OCI-LY3 (cell line): ENCODE measurements around the gene MTUS2.

Source experiments
- H2AFZ ChIP-seq: fragments of 200-600, 300-600 bp; shearing (Covaris generic); 2 replicates; pipeline ENCODE4 v1.6.0; 2014; ENCODE audit warnings: antibody characterized with exemption, low read depth, low read length
- H3K27ac ChIP-seq: fragments of 200-600, 300-600 bp; sonication (generic); 2 replicates; pipeline ENCODE4 v1.5.1; 2014; ENCODE audit warnings: mild to moderate bottlenecking, low read length, moderate library complexity, mixed read lengths
- H3K27me3 ChIP-seq: fragments of 200-600, 300-600 bp; sonication (generic); 2 replicates; pipeline ENCODE4 v1.6.1; 2014; ENCODE audit warnings: low read depth, low read length, mixed read lengths
- H3K36me3 ChIP-seq: fragments of 200-600, 300-600 bp; sonication (generic); replicated peaks from 2 replicates; pipeline ENCODE3; 2014; ENCODE audit warnings: low read depth, low read length, mixed read lengths
- H3K4me1 ChIP-seq: fragments of 300-600, 200-600 bp; sonication (generic); 2 replicates; pipeline ENCODE4 v1.6.1; 2014; ENCODE audit warnings: low read length, mixed read lengths
- H3K4me2 ChIP-seq: fragments of 200-600, 300-600 bp; sonication (generic); 2 replicates; pipeline ENCODE4 v1.6.1; 2014; ENCODE audit warnings: low read length, mixed read lengths
- H3K4me3 ChIP-seq: fragments of 300-600, 200-600 bp; sonication (generic); 2 replicates; pipeline ENCODE4 v1.5.1; 2014; ENCODE audit warnings: antibody characterized with exemption, mild to moderate bottlenecking, low read length, moderate library complexity
- H3K79me2 ChIP-seq: fragments of 300-600, 200-600 bp; shearing (Covaris generic); 2 replicates; pipeline ENCODE4 v1.6.1; 2014; ENCODE audit warnings: mild to moderate bottlenecking, low read length, mixed read lengths
- H3K9ac ChIP-seq: fragments of 300-600, 200-600 bp; shearing (Covaris generic); 2 replicates; pipeline ENCODE4 v1.6.0; 2014; ENCODE audit warnings: mild to moderate bottlenecking, low read length, moderate library complexity
- H3K9me3 ChIP-seq: fragments of 200-600, 300-600 bp; shearing (Covaris generic); 2 replicates; pipeline ENCODE4 v1.6.1; 2014; ENCODE audit warnings: low read length, mixed read lengths; ENCODE audit not compliant: insufficient read depth
- H4K20me1 ChIP-seq: fragments of 200-600, 300-600 bp; sonication (generic); 2 replicates; pipeline ENCODE4 v1.6.1; 2016; ENCODE audit warnings: low read length, mixed read lengths; ENCODE audit not compliant: insufficient read depth
- EZH2phosphoT487 ChIP-seq: fragments of 200-600 bp; shearing (Covaris generic); IDR thresholded peaks from 2 replicates; pipeline ENCODE4 v1.6.1; 2018; ENCODE audit warnings: antibody characterized with exemption, mixed run types, low read depth
- TF ChIP-seq, protein P1 (sequence below): fragments of 200-600, 300-600 bp; sonication (generic); IDR thresholded peaks from 2 replicates; pipeline ENCODE4 v1.5.1; 2014; ENCODE audit warnings: antibody characterized with exemption, low read length, low read depth

Gene MTUS2

DNA sequence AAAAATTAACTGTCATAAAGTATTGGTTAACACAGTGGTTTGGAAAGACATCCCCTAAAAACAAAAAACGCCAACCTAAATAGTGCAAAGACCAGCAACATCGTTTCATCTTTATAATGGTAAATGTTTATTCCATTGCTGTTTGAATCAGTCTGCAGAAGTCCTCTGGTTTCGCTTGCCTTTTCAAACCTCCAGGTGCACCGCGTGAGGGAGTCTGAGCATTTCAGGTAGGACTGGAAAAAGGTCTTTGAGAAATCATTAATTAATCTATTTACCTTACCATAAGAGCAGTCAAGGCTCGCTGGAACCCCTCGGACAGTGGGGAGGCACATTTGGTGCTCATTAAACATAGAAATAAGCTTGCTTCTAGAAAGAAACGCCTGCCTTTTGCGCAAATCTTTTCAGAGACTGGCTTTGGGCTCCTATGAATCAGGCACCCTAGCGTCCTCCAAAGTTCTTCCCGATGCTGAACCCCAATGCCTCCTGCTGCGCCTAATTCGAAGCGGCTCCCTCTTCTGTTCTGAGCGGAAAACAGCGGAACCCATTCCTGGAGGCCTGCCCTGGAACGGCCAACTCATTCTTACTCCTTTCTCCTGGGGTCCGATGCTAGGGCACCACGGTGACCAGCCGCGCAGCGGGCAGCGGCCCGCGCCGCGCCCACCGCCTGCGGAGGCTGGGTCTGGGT is 951 bp upstream of the MTUS2 start:
- Histone ChIP-seq H3K9ac (no peak overlapping the region), H3K4me2 (no peak overlapping the region), H3K27ac (no peak overlapping the region), H3K27me3 (no peaks in the 10 kb centered on the region), H3K36me3 (peaks cover 2% of the 10 kb centered on the region), H2AFZ (no peak overlapping the region), H3K9me3 (peaks cover 11% of the 10 kb centered on the region), H3K4me3 (no peak overlapping the region), H3K79me2 (no peaks in the 10 kb centered on the region), H3K4me1 (no peaks in the 10 kb centered on the region), H4K20me1 (no peaks in the 10 kb centered on the region)
- TF ChIP-seq, protein P1, sequence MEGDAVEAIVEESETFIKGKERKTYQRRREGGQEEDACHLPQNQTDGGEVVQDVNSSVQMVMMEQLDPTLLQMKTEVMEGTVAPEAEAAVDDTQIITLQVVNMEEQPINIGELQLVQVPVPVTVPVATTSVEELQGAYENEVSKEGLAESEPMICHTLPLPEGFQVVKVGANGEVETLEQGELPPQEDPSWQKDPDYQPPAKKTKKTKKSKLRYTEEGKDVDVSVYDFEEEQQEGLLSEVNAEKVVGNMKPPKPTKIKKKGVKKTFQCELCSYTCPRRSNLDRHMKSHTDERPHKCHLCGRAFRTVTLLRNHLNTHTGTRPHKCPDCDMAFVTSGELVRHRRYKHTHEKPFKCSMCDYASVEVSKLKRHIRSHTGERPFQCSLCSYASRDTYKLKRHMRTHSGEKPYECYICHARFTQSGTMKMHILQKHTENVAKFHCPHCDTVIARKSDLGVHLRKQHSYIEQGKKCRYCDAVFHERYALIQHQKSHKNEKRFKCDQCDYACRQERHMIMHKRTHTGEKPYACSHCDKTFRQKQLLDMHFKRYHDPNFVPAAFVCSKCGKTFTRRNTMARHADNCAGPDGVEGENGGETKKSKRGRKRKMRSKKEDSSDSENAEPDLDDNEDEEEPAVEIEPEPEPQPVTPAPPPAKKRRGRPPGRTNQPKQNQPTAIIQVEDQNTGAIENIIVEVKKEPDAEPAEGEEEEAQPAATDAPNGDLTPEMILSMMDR, result no peak
- TF ChIP-seq EZH2phosphoT487, result no peak

DNA sequence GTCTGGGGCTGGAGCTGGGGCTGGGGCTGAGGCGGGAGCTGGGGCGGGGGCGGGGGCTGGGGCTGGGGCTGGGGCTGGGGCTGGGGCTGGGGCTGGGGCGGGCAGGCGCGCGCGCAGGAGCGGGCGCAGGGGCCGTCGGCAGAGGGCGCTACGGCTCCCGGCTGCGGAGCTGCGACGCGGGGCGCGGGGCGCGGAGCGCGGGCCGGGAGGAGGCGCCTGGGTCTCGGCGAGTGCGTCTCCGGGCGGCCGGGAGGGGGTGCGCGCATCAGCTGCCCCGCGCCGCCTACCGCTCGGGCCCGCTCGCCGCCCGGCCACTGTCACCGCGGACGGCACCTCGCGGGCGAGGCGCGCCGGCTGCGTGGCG is 422 bp upstream of the MTUS2 start:
- no peak overlapping the region for H3K4me2 ChIP-seq
- peaks cover 3% of the 10 kb centered on the region for H3K36me3 ChIP-seq
- H3K79me2 ChIP-seq, result no peaks in the 10 kb centered on the region
- peaks cover 15% of the 10 kb centered on the region for H3K9me3 ChIP-seq
- no peaks in the 10 kb centered on the region for H3K4me1 ChIP-seq
- H4K20me1 ChIP-seq, result no peaks in the 10 kb centered on the region
- no peak overlapping the region for H3K4me3 ChIP-seq
- no peak for TF ChIP-seq EZH2phosphoT487
- TF ChIP-seq, protein P1, result no peak
- H3K9ac ChIP-seq, result no peak overlapping the region
- no peak overlapping the region for H3K27ac ChIP-seq
- H3K27me3 ChIP-seq, result no peaks in the 10 kb centered on the region
- H2AFZ ChIP-seq, result no peak overlapping the region

DNA sequence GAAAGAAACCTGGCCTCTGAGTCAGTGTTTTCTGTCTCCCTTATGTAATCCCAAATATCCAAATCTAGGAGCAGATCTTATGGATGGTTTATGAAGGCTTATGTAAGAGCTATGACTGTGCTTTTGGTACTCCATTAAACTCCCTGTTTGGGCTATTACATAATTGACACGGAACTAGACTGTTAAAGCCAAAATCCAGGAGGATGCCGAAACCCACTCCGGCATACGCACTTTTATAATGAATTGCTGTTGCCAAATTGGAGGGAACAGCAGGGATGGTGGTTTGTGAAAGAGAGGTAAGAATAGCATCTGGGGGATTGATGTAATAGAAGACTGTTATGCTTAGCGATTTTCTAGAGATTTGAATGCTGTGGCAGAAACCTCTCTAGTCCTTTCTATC is 2.0 kb downstream of the MTUS2 start:
- H3K9ac ChIP-seq, result no peak overlapping the region
- H3K79me2 ChIP-seq, result no peaks in the 10 kb centered on the region
- TF ChIP-seq, protein P1, result no peak
- no peak for TF ChIP-seq EZH2phosphoT487
- H4K20me1 ChIP-seq, result no peaks in the 10 kb centered on the region
- no peaks in the 10 kb centered on the region for H3K27me3 ChIP-seq
- H3K27ac ChIP-seq, result no peak overlapping the region
- H3K36me3 ChIP-seq, result peaks cover 3% of the 10 kb centered on the region
- H3K9me3 ChIP-seq, result peaks cover 15% of the 10 kb centered on the region
- H3K4me3 ChIP-seq, result no peak overlapping the region
- no peaks in the 10 kb centered on the region for H3K4me1 ChIP-seq
- no peak overlapping the region for H3K4me2 ChIP-seq
- no peak overlapping the region for H2AFZ ChIP-seq

DNA sequence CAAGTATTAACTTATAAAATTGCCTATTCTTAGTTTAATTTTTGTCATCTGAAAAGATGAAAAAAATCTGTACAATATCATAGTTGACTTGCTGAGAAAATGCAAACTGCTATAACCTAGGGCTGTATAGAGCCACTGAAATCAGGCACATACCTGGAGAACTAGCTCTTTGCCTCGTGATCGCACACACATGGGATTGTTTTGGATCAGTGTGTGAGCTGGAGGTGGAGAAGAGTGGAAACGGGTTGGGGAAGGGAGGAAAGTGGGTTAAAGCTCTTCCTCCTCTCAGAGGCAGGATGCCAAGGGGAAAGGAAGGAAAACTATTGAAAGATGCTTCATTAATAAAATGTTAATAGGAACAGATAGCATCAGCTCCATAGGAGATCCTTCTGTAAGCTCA is 2.7 kb downstream of the MTUS2 start:
- Histone ChIP-seq H3K9me3 (peaks cover 15% of the 10 kb centered on the region), H2AFZ (no peak overlapping the region), H3K4me3 (no peak overlapping the region), H3K9ac (no peak overlapping the region), H3K4me2 (no peak overlapping the region), H3K79me2 (no peaks in the 10 kb centered on the region), H3K4me1 (no peaks in the 10 kb centered on the region), H3K27me3 (no peaks in the 10 kb centered on the region), H3K36me3 (peaks cover 3% of the 10 kb centered on the region), H3K27ac (no peak overlapping the region), H4K20me1 (no peaks in the 10 kb centered on the region)
- TF ChIP-seq, protein P1, result no peak
- no peak for TF ChIP-seq EZH2phosphoT487
